GM19025 (cell line): ENCODE data around the gene YIF1A.
"Not testable (repeated sequence)": the region's sequence is repeated elsewhere in the genome, so short reads cannot be mapped to it uniquely, and the experiment has no call there.

Experiments used
- ATAC-seq: cut with Tn5 transposase; IDR thresholded peaks from one replicate; pipeline ENCODE4 v1.9.1; 2021; ENCODE audit warnings: mild to moderate bottlenecking, low read depth, moderate library complexity; ENCODE audit not compliant: unreplicated experiment

Gene YIF1A

DNA sequence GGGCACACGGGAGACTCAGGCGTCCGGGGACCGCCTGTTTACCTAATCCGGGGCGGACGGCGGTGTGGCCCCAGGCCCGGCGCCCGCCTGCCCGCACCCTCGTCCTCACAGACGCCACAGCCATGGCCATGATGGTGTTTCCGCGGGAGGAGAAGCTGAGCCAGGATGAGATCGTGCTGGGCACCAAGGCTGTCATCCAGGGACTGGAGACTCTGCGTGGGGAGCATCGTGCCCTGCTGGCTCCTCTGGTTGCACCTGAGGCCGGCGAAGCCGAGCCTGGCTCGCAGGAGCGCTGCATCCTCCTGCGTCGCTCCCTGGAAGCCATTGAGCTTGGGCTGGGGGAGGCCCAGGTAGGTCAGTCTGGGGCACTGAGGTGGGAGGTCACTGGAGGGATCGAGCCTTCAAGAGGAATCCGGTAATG, 30.5 kb downstream of the YIF1A start:
- ATAC-seq: no peak

DNA sequence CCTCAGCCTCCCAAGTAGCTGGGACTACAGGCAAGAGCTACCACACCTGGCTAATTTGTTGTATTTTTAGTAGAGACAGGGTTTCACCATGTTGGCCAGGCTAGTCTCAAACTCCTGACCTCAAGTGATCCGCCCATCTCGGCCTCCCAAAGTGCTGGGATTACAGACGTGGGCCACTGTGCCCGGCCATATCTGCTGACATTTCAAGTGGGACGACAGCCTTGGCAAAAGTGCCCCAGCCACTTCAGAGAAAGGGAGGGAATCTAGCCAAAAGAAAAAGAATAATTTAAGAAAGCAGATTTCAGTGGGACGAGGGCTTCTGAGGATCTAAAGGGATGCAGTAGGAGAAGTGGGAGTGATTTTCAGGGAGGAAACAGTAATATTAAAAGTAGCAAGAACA, 35.9 kb downstream of the YIF1A start:
- not testable (repeated sequence) for ATAC-seq

DNA sequence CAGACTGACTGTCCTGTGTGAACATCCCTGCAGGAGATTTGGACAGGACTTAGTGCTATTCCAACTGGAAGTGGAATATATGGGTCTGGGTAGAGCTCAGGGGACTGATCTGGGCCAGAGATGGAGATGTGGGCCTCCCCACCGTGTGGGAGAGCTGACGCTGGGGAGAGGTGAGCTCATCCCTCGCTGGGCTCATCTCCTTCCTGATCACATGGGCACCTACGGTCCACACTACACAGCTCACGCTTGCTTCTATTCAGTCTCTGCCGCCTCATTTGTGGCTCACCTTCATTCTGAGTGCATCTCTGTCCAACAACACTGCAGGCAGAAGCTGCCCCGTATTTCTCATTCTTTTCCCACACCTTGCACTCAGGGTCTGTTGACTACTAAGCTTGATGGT, 37.1 kb downstream of the YIF1A start:
- no peak for ATAC-seq

DNA sequence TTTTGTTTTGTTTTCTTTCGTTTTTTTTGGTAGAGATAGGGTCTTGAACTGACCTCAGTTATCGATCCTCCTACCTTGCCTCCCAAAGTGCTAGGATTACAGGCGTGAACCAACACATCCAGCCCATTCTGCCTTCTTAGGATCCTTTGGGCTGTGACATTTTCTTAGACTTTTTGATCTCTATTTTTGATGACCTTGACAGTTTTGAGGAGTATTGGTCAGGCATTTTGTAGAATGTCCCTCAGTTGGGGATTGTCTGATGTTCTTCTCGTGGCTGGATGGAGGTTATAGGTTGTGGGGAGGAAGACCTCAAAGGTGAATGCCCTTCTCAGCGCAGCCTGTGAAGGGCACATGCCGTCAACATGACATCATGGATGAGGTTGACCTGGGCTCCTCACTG, 40.0 kb downstream of the YIF1A start:
- ATAC-seq: no peak

DNA sequence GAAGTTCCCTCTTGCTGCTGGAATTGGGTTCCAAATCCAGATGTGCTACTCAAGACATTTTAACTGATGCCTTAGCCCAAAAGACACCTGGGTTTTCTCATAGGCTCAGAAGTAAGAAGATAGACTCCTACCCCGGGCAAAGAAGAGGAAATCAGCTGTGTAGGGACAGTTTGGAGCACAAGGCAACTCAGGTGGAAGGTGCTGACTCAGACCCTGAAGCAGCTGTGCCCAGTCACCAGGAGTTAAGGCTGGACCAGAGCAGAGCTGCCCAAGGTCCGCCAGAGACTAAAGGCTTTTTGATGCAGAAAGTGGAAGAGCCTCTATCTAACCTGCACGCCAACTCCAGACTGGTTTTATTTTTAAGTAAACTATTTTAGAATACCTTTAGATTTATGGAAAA, 41.1 kb downstream of the YIF1A start:
- ATAC-seq: no peak

DNA sequence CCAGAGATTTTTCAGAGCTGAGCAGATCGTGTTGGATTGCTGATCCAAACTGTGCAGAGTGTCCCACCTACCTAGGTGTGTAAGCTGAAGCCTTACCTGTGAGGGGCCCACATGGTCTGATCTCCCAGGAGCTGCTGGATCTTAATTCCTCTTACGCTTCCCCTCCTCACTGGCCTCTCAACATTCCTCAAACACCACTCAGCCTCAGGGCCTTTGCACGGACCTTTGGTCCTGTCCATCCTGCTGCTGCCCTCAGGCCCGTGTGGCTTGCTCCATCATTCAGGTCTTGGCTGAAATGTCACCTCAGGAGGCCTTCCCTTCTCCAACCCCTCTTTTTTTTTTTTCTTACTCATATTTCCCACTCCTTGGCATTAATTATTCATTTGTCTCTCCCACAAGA, 41.6 kb downstream of the YIF1A start:
- no peak for ATAC-seq

DNA sequence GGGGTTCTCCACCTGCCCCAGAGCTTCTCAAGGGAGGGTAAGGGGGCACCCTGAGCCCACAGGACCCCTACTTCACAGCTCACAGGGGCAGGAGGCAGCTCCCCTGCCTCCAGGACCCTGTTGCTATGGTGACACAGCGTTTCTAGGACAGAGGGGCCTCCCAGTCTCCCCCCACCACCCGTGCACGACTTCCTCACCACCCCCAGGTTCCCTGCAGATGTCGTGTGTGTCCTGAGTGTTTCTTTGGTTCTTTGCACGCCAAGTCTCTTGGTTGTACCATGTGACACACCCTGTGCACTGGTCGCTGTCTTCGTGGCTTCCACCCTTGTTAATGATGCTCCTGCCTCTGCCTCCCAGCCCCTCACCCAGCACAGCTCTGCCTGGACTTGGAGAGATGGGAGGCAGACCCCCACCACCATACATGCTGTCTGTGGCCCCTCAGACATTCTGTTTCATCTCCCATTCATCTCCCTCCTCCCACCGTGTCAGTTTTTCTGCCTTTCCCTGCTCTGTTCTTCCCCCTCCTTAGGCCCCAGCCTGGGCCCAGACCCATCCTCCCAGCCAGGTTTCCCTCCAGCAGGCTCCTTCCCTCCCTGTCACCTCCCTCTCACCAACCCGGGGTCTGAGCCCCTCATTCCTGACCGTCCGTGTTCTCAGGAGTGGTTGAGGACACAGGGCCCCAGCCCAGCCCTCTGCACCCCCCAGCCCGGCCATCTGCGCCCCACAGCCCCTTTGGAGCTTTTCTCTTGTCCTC, 45.0 kb downstream of the YIF1A start:
- no peak for ATAC-seq

DNA sequence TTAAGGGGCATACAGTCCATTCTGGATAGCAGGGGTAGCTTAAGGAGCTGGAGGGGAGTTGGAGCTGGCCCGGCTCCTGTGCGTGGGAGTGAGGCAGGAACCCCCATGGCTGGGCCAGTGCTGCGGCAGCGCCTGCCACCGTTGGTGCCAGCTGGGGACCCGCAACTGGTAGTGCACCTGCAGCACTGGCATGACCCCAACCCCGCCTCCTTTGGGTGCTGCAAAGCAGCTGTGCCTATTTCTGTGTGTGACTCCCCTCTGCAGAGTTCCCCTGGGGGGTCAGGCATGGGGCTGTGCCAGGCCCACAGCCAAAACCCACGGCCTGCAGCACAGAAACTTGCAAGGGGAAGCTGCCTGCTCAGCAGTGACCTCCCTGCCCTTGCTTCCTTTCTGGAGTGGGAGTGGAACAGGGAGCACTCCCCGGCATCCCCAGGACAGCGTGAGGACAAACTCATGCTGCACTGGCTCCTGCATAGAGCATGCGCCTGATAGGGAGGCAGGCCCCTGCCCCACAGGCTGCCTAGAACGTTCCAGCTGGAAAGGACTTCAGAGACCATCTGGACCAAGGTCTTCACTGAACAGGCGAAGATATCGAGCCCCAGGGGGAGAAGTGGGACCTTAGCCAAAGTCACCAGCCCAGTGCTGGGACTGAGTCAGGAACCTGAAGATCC, 46.7 kb downstream of the YIF1A start:
- ATAC-seq: no peak

DNA sequence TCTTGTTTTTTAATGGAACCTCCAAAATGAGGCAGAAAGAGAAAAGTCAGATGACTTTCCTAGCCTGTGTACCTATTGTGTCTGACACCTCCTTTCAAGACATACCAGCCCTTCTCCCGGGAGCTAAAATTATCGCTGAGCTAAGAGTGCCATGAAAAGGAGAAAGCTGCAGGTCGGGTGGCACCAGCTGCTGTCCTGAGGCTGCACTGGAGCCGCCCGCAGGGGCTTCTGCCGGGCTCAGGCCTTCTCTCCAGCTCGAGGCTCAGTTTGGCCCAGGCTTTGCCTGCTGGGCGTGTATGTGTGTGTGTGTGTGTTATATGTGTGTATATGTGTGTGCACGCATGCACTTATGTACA, 48.2 kb downstream of the YIF1A start:
- ATAC-seq: no peak

DNA sequence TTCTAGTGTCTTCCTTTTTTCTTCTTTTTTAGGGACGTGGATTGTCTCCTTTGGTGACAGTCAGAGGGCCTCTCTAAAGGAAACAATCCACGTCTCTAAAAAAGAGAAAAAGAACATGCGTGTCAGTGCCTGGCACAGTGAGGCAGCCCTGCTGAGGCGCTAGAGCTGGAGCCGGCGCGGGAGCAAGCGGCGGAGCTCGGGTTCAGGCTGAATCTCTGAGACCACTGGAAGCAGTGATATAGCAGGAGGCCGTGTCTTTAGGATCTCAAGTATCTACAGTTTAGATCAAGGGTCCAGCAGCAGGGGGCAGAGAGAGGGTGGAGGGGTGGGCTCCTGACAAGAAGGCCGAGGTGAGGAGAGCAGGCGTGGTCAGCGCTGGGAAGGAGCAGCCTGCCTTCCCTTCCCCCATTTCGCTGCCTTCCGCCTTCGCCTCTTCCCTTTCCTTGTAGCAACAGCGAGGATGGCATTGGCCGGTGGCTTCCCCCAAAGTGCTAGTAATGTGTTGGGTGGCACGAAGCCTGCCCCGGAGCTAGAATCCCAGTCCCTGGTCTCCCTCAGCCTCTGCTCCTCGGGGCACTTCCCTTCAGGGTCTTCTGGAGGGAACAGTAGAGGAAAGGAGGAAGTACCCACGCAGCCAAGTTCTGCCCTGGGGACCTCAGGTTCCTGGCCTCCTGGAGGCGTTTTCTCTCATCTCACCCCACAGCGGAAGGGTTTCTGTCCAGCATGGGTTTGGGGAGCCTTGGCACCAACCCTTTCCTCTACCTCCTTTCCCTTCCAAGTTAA, 48.8 kb downstream of the YIF1A start:
- ATAC-seq: no peak

DNA sequence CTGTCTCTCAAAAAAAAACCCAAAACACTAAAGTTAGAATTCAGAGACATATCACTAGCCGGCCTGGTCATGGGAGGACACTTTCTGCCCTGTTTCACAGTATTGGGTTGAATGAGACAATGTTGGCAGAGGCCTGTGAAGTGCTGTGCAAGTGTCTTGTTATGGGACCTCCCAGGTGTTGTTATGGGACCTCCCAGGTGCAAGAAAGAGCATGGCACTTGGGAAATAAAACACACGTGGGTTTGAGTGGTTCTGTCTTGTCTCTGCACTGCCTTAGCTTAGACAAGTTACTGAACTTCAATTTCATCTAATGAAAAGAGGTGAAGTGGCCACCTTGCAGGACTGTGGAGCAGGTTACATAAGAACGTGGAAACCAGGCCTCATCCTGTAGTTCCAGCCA, 49.4 kb downstream of the YIF1A start:
- ATAC-seq: no peak

DNA sequence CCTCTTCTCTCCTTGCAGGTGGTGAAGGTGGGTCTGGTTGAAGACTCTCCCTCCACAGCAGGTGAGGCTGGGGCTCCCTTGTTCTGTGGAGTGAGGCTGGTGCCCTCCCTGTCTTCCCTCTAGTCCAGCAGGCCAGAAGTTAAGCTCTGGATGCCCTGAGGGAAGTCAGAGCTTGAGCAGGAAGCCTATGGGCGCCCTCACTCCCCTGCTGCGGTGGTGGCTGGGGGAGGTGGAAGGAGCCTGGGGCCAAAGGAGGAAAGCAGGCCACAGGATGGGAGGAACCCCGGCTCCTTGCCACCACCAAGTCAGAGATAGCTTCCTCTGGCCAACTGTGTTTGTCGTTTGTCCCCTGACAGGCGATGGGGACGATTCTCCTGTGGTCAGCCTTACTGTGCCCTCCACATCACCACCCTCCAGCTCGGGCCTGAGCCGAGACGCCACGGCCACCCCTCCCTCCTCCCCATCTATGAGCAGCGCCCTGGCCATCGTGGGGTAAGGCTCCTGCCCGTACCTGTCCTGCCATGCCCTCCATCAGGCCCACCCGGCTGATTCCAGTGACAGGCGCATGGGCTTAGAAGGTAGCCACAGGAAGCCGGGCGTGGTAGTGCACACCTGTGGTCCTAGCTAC, 50.0 kb downstream of the YIF1A start:
- no peak for ATAC-seq

DNA sequence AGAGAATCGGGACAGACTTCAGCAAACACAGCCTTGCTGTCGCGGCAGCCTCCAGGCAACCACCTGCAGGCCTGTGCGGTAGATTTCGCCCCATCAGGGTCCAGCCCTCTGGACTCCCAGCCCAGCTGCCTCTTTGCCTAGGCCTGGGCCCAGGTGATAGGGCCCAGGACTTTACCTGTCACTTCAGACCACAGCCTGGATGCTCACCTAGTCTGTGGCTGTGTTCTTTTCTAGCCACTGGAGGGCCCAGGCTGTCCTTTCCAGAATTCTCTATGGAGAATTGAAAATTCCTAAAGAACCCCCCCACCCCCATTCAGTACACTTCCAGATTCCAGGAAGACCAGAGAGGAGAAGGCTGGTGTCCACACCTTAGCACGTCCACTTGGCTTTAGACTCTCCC, 51.1 kb downstream of the YIF1A start:
- ATAC-seq: no peak

DNA sequence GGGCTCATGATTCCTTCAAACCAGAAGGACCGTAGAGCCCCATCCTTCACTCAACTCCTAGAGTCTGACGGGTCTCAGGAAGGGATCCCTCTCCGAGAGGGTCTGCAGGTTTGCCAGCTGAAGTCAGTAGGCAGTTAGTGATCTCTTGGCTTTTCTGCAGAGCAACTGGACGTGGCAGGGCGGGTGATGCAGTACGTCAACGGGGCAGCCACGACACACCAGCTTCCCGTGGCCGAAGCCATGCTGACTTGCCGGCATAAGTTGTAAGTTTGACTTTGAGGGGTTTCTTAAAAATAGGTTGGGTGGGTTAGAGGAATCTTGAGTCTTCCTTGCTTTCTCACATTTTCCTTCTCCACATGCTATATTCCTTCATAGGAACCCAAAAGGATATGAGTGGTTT, 53.8 kb downstream of the YIF1A start:
- ATAC-seq: no peak
